ENCODE measurements around the gene SPNS2. TPM values are rescaled to one million over a fixed set of nuclear protein-coding genes. Genes with fewer than 3 reads are reported as not detected.

The SPNS2 gene
- total and polyA plus RNA-seq, 2 experiments from 2014 or later = 1.7 to 2.3 TPM

DNA sequence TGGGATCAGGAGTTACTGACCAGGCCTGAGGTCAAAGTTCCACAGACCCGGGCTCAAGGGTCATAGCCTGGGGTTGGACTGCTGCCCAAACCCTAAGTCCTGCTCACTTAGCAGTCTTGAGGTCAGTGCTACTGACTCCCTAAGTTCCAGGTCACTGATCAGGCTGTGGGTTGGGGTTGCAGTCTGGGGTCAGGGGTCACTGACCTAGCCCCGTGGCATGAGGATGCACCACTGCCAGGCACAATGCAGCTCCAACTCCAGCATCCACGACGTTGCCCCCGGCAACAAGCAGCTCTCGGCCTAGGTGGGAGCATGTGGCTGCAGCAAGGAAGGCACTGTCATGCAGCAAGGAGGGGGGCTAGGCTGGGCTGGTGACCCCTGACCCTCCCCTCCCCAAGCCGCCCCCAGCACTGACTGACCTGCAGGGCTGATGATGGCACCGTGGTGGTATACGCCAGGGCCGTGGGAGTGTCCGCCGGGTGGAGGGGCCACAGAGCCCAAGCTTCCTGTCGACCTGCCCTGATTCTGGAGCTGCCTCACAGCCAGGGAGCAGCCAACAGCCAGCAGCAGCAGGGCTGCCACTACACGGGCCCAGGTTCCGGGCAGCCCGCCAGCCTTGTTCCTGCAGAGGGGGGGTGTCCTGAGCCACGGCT lies 60.6 kb downstream of the SPNS2 start:
- no peak overlapping the region for H3K27ac Mint-ChIP-seq
- Histone ChIP-seq H3K27me3 (ENCODE audit: insufficient read depth) (no peaks in the 10 kb centered on the region), H3K79me2 (replicated peaks; ENCODE audit: insufficient read depth) (peaks cover 13% of the 10 kb centered on the region), H3K4me2 (no peak overlapping the region), H2AFZ (no peak overlapping the region), H3F3A (replicated peaks; ENCODE audit: low read depth) (0 out of 2 replicates have a peak, but pooled peaks cover 7% of the 10 kb centered on the region), H3K4me1 (ENCODE audit: insufficient read depth) (peaks cover 13% of the 10 kb centered on the region), H3K9me2 (ENCODE audit: insufficient read depth) (no peaks in the 10 kb centered on the region), H3K36me3 (ENCODE audit: insufficient read depth) (no peaks in the 10 kb centered on the region), H3K4me3 (no peak overlapping the region), H4K20me1 (replicated peaks; ENCODE audit: insufficient read depth) (no peaks in the 10 kb centered on the region; the same call in 1 of the 2 replicates), H3K27ac (ENCODE audit: low read depth) (no peak overlapping the region)
- peaks cover 26% of the 10 kb centered on the region for H3K4me1 Mint-ChIP-seq
- H3K4me3 Mint-ChIP-seq = no peak overlapping the region
- TF ChIP-seq, protein P1, sequence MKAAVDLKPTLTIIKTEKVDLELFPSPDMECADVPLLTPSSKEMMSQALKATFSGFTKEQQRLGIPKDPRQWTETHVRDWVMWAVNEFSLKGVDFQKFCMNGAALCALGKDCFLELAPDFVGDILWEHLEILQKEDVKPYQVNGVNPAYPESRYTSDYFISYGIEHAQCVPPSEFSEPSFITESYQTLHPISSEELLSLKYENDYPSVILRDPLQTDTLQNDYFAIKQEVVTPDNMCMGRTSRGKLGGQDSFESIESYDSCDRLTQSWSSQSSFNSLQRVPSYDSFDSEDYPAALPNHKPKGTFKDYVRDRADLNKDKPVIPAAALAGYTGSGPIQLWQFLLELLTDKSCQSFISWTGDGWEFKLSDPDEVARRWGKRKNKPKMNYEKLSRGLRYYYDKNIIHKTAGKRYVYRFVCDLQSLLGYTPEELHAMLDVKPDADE (IDR thresholded peaks at IDR 0.05) = no peak
- TF ChIP-seq NANOG (IDR thresholded peaks at IDR 0.05; ENCODE audit: borderline replicate concordance) (no peak), ZNF114 (CRISPR knock-in tag; IDR thresholded peaks at IDR 0.05) (no peak), ZNF331 (CRISPR knock-in tag; IDR thresholded peaks at IDR 0.05; ENCODE audit: low read depth) (no peak), CREB1 (CRISPR knock-in tag; IDR thresholded peaks at IDR 0.05; ENCODE audit: low read depth) (no peak), POLR2AphosphoS5 (IDR thresholded peaks at IDR 0.05; ENCODE audit: low read depth) (no peak), EZH2phosphoT487 (IDR thresholded peaks at IDR 0.05; ENCODE audit: unreplicated experiment) (no peak), JUNB (IDR thresholded peaks at IDR 0.05; ENCODE audit: unreplicated experiment) (no peak)
- TF ChIP-seq, protein P2, sequence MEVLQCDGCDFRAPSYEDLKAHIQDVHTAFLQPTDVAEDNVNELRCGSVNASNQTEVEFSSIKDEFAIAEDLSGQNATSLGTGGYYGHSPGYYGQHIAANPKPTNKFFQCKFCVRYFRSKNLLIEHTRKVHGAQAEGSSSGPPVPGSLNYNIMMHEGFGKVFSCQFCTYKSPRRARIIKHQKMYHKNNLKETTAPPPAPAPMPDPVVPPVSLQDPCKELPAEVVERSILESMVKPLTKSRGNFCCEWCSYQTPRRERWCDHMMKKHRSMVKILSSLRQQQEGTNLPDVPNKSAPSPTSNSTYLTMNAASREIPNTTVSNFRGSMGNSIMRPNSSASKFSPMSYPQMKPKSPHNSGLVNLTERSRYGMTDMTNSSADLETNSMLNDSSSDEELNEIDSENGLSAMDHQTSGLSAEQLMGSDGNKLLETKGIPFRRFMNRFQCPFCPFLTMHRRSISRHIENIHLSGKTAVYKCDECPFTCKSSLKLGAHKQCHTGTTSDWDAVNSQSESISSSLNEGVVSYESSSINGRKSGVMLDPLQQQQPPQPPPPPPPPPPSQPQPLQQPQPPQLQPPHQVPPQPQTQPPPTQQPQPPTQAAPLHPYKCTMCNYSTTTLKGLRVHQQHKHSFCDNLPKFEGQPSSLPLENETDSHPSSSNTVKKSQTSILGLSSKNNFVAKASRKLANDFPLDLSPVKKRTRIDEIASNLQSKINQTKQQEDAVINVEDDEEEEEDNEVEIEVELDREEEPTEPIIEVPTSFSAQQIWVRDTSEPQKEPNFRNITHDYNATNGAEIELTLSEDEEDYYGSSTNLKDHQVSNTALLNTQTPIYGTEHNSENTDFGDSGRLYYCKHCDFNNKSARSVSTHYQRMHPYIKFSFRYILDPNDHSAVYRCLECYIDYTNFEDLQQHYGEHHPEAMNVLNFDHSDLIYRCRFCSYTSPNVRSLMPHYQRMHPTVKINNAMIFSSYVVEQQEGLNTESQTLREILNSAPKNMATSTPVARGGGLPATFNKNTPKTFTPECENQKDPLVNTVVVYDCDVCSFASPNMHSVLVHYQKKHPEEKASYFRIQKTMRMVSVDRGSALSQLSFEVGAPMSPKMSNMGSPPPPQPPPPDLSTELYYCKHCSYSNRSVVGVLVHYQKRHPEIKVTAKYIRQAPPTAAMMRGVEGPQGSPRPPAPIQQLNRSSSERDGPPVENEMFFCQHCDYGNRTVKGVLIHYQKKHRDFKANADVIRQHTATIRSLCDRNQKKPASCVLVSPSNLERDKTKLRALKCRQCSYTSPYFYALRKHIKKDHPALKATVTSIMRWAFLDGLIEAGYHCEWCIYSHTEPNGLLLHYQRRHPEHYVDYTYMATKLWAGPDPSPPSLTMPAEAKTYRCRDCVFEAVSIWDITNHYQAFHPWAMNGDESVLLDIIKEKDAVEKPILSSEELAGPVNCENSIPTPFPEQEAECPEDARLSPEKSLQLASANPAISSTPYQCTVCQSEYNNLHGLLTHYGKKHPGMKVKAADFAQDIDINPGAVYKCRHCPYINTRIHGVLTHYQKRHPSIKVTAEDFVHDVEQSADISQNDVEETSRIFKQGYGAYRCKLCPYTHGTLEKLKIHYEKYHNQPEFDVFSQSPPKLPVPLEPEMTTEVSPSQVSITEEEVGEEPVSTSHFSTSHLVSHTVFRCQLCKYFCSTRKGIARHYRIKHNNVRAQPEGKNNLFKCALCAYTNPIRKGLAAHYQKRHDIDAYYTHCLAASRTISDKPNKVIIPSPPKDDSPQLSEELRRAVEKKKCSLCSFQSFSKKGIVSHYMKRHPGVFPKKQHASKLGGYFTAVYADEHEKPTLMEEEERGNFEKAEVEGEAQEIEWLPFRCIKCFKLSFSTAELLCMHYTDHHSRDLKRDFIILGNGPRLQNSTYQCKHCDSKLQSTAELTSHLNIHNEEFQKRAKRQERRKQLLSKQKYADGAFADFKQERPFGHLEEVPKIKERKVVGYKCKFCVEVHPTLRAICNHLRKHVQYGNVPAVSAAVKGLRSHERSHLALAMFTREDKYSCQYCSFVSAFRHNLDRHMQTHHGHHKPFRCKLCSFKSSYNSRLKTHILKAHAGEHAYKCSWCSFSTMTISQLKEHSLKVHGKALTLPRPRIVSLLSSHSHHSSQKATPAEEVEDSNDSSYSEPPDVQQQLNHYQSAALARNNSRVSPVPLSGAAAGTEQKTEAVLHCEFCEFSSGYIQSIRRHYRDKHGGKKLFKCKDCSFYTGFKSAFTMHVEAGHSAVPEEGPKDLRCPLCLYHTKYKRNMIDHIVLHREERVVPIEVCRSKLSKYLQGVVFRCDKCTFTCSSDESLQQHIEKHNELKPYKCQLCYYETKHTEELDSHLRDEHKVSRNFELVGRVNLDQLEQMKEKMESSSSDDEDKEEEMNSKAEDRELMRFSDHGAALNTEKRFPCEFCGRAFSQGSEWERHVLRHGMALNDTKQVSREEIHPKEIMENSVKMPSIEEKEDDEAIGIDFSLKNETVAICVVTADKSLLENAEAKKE (CRISPR knock-in tag; IDR thresholded peaks at IDR 0.05) = no peak
- TF ChIP-seq, protein P3, sequence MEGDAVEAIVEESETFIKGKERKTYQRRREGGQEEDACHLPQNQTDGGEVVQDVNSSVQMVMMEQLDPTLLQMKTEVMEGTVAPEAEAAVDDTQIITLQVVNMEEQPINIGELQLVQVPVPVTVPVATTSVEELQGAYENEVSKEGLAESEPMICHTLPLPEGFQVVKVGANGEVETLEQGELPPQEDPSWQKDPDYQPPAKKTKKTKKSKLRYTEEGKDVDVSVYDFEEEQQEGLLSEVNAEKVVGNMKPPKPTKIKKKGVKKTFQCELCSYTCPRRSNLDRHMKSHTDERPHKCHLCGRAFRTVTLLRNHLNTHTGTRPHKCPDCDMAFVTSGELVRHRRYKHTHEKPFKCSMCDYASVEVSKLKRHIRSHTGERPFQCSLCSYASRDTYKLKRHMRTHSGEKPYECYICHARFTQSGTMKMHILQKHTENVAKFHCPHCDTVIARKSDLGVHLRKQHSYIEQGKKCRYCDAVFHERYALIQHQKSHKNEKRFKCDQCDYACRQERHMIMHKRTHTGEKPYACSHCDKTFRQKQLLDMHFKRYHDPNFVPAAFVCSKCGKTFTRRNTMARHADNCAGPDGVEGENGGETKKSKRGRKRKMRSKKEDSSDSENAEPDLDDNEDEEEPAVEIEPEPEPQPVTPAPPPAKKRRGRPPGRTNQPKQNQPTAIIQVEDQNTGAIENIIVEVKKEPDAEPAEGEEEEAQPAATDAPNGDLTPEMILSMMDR (conservative IDR thresholded peaks at IDR 0.05; ENCODE audit: low read depth in 2 of 2) = no peak
- peaks cover 8% of the 10 kb centered on the region for H3K36me3 Mint-ChIP-seq (ENCODE audit: low read depth)
- H3K9me3 Mint-ChIP-seq = no peaks in the 10 kb centered on the region
- H3K27me3 Mint-ChIP-seq (ENCODE audit: insufficient read depth, low read depth, poor library complexity) = peaks cover 10% of the 10 kb centered on the region
- DNase-seq (ENCODE audit: low spot score) (no peak), ATAC-seq (no peak)

Measured in GM23338 (cell line).